ENCODE data around the gene PRR5. TPM values are rescaled to one million over a fixed set of nuclear protein-coding genes. Genes with fewer than 3 reads are reported as not detected.
"Not testable (repeated sequence)": the region's sequence is repeated elsewhere in the genome, so short reads cannot be mapped to it uniquely, and the experiment has no call there.

Gene PRR5
- total RNA-seq = 10 to 100 TPM; 13.6 TPM

GRCh38 chr22:44701824-44702478, at the start of gene PRR5:
PRR5 (plus strand) TSS chr22:44702204; CDS start chr22:44702475, 271 bp downstream.
- POLR2A ChIA-PET = no interaction called here
- H3K9me3 Mint-ChIP-seq (ENCODE audit: low read depth) = no peaks in the 10 kb centered on the region
- H3K4me1 Mint-ChIP-seq = peaks cover 9% of the 10 kb centered on the region
- peak within 1 kb of the TSS; percentile 72 for H3K4me3 Mint-ChIP-seq
- CTCF ChIA-PET = no interaction called here
- DNase-seq (peak; percentile 89), ATAC-seq (peak; percentile 88)
- no peaks in the 10 kb centered on the region for H3K27me3 Mint-ChIP-seq
- no peaks in the 10 kb centered on the region for H3K36me3 Mint-ChIP-seq (ENCODE audit: low read depth)
- no peak within 1 kb of the TSS for H3K27ac Mint-ChIP-seq
- intact Hi-C loops (cut with DNase I, micrococcal nuclease) = loop anchor here (1.0 to 2.0 kb wide), 7 partner anchors 17 to 747 kb away; partner anchors contain the start of genes ARHGAP8 (in 1 of the 2), NUP50 (in 1 of the 2) and SAMM50 (in 1 of the 2)

GRCh38 chr22:44652866-44653265, 49.1 kb upstream of the PRR5 start:
- CTCF ChIA-PET; H3K36me3 Mint-ChIP-seq (ENCODE audit: low read depth); DNase-seq; H3K4me3 Mint-ChIP-seq; H3K9me3 Mint-ChIP-seq (ENCODE audit: low read depth); ATAC-seq; POLR2A ChIA-PET; H3K27me3 Mint-ChIP-seq; H3K27ac Mint-ChIP-seq; H3K4me1 Mint-ChIP-seq: not testable (repeated sequence)
- intact Hi-C loops (cut with DNase I, micrococcal nuclease) = loop anchor here in 1 of 2 experiments (1.0 kb wide), 1 partner anchor 32 kb away; no protein-coding TSS in a partner anchor

GRCh38 chr22:44658311-44658953, 43.6 kb upstream of the PRR5 start:
- Mint-ChIP-seq H3K4me3 (no peak overlapping the region), H3K4me1 (no peaks in the 10 kb centered on the region), H3K27me3 (no peaks in the 10 kb centered on the region), H3K36me3 (ENCODE audit: low read depth) (no peaks in the 10 kb centered on the region), H3K27ac (no peak overlapping the region), H3K9me3 (ENCODE audit: low read depth) (no peaks in the 10 kb centered on the region)
- no peak for ATAC-seq
- intact Hi-C loops (cut with DNase I, micrococcal nuclease) = no loop called here
- POLR2A ChIA-PET = no interaction called here
- CTCF ChIA-PET = interaction anchor here (0.6 to 0.7 kb wide), 2 partner anchors 32 to 36 kb away, joined by 3 read pairs; no protein-coding TSS in a partner anchor
- no peak for DNase-seq

GRCh38 chr22:44659140-44659539, 42.9 kb upstream of the PRR5 start:
- ChIA-PET CTCF (interaction anchor here (0.7 kb wide), 1 partner anchor 36 kb away, joined by 3 read pairs; no protein-coding TSS in a partner anchor), POLR2A (no interaction called here)
- no peaks in the 10 kb centered on the region for H3K9me3 Mint-ChIP-seq (ENCODE audit: low read depth)
- no peak overlapping the region for H3K27ac Mint-ChIP-seq
- H3K4me1 Mint-ChIP-seq = peaks cover 4% of the 10 kb centered on the region
- no peaks in the 10 kb centered on the region for H3K36me3 Mint-ChIP-seq (ENCODE audit: low read depth)
- no peak overlapping the region for H3K4me3 Mint-ChIP-seq
- DNase-seq = no peak
- ATAC-seq = no peak
- intact Hi-C loops (cut with DNase I, micrococcal nuclease) = no loop called here
- no peaks in the 10 kb centered on the region for H3K27me3 Mint-ChIP-seq

- Mint-ChIP-seq H3K4me3 (no peak overlapping the region), H3K4me1 (peaks cover 15% of the 10 kb centered on the region), H3K36me3 (ENCODE audit: low read depth) (no peaks in the 10 kb centered on the region), H3K27ac (no peak overlapping the region), H3K27me3 (no peaks in the 10 kb centered on the region), H3K9me3 (ENCODE audit: low read depth) (no peaks in the 10 kb centered on the region)
- intact Hi-C loops (cut with DNase I, micrococcal nuclease) = no loop called here
- DNase-seq = no peak
- CTCF ChIA-PET = no interaction called here
- no peak for ATAC-seq
- POLR2A ChIA-PET = no interaction called here
These were observed 41.8 kb upstream of the PRR5 start for GRCh38 chr22:44660051-44660830.

GRCh38 chr22:44661070-44661469, 40.9 kb upstream of the PRR5 start:
- ATAC-seq (no peak), DNase-seq (no peak)
- Mint-ChIP-seq H3K9me3 (ENCODE audit: low read depth) (no peaks in the 10 kb centered on the region), H3K27ac (no peak overlapping the region), H3K36me3 (ENCODE audit: low read depth) (no peaks in the 10 kb centered on the region), H3K27me3 (no peaks in the 10 kb centered on the region), H3K4me1 (peaks cover 20% of the 10 kb centered on the region), H3K4me3 (no peak overlapping the region)
- intact Hi-C loops (cut with DNase I, micrococcal nuclease) = no loop called here
- ChIA-PET CTCF (interaction anchor here (0.6 to 1.0 kb wide), 2 partner anchors 715 to 1309 kb away, joined by 3 to 4 read pairs; no protein-coding TSS in a partner anchor), POLR2A (no interaction called here)

GRCh38 chr22:44661659-44662569, 40.1 kb upstream of the PRR5 start:
- ATAC-seq (no peak), DNase-seq (no peak)
- no peaks in the 10 kb centered on the region for H3K36me3 Mint-ChIP-seq (ENCODE audit: low read depth)
- H3K4me1 Mint-ChIP-seq = peaks cover 26% of the 10 kb centered on the region
- H3K9me3 Mint-ChIP-seq (ENCODE audit: low read depth) = no peaks in the 10 kb centered on the region
- no peaks in the 10 kb centered on the region for H3K27me3 Mint-ChIP-seq
- H3K4me3 Mint-ChIP-seq = no peak overlapping the region
- ChIA-PET POLR2A (no interaction called here), CTCF (interaction anchor here (0.7 to 1.0 kb wide), 2 partner anchors 23 to 716 kb away, joined by 3 read pairs; no protein-coding TSS in a partner anchor)
- intact Hi-C loops (cut with DNase I, micrococcal nuclease) = no loop called here
- H3K27ac Mint-ChIP-seq = no peak overlapping the region

GRCh38 chr22:44663256-44663999, 38.6 kb upstream of the PRR5 start:
- Mint-ChIP-seq H3K27ac (no peak overlapping the region), H3K36me3 (ENCODE audit: low read depth) (no peaks in the 10 kb centered on the region), H3K9me3 (ENCODE audit: low read depth) (no peaks in the 10 kb centered on the region), H3K4me1 (peaks cover 36% of the 10 kb centered on the region), H3K27me3 (no peaks in the 10 kb centered on the region), H3K4me3 (no peak overlapping the region)
- ChIA-PET CTCF (interaction anchor here (0.6 to 1.8 kb wide), 4 partner anchors 19 to 537 kb away, joined by 3 to 7 read pairs (median 3); no protein-coding TSS in a partner anchor), POLR2A (interaction anchor here (0.6 kb wide), 1 partner anchor 120 kb away, joined by 3 read pairs; no protein-coding TSS in a partner anchor)
- intact Hi-C loops (cut with DNase I, micrococcal nuclease) = no loop called here
- no peak for DNase-seq
- ATAC-seq = no peak

- H3K4me3 Mint-ChIP-seq = no peak overlapping the region
- intact Hi-C loops (cut with DNase I, micrococcal nuclease) = no loop called here
- peaks cover 36% of the 10 kb centered on the region for H3K4me1 Mint-ChIP-seq
- POLR2A ChIA-PET = interaction anchor here (0.6 kb wide), 1 partner anchor 121 kb away, joined by 3 read pairs; no protein-coding TSS in a partner anchor
- CTCF ChIA-PET = interaction anchor here (0.6 to 1.8 kb wide), 5 partner anchors 18 to 536 kb away, joined by 3 to 7 read pairs (median 3); no protein-coding TSS in a partner anchor
- no peaks in the 10 kb centered on the region for H3K27me3 Mint-ChIP-seq
- peak overlapping the region; percentile 51 for H3K27ac Mint-ChIP-seq
- H3K36me3 Mint-ChIP-seq (ENCODE audit: low read depth) = no peaks in the 10 kb centered on the region
- H3K9me3 Mint-ChIP-seq (ENCODE audit: low read depth) = no peaks in the 10 kb centered on the region
- DNase-seq = peak; percentile 68
- peak; percentile 61 for ATAC-seq
These were observed 37.9 kb upstream of the PRR5 start for GRCh38 chr22:44664149-44664548.

GRCh38 chr22:44665115-44665514, 36.9 kb upstream of the PRR5 start:
- H3K36me3 Mint-ChIP-seq (ENCODE audit: low read depth) = no peaks in the 10 kb centered on the region
- CTCF ChIA-PET = interaction anchor here (1.2 to 1.8 kb wide), 3 partner anchors 18 to 21 kb away, joined by 3 to 7 read pairs (median 5); no protein-coding TSS in a partner anchor
- ATAC-seq (no peak), DNase-seq (no peak)
- no peaks in the 10 kb centered on the region for H3K9me3 Mint-ChIP-seq (ENCODE audit: low read depth)
- no peak overlapping the region for H3K27ac Mint-ChIP-seq
- H3K4me3 Mint-ChIP-seq = no peak overlapping the region
- intact Hi-C loops (cut with DNase I, micrococcal nuclease) = no loop called here
- no peaks in the 10 kb centered on the region for H3K27me3 Mint-ChIP-seq
- peaks cover 36% of the 10 kb centered on the region for H3K4me1 Mint-ChIP-seq
- POLR2A ChIA-PET = no interaction called here
